ENCODE results near the gene CABLES1.

CABLES1 gene

GRCh38 chr18:23178661-23179081 is 43.4 kb downstream of the CABLES1 start:
- no peak overlapping the region for H3K4me3 ChIP-seq (ENCODE audit: low read depth, low read length, poor library complexity, severe bottlenecking)
- H3K36me3 ChIP-seq (ENCODE audit: insufficient read depth, low read length), result no peaks in the 10 kb centered on the region
- H3K9me2 ChIP-seq (ENCODE audit: low read depth, low read length), result no peaks in the 10 kb centered on the region
- no peaks in the 10 kb centered on the region; the same call in 1 of the 2 replicates for H3K27me3 ChIP-seq (ENCODE audit: insufficient read depth, low read length)
- no peaks in the 10 kb centered on the region for H4K20me1 ChIP-seq (ENCODE audit: insufficient read depth, low read length)
- H3K9me3 ChIP-seq (ENCODE audit: low read length), result no peaks in the 10 kb centered on the region
- no peak overlapping the region for H3K4me2 ChIP-seq (ENCODE audit: low read length)
- H3K9ac ChIP-seq (ENCODE audit: low read length), result no peak overlapping the region
- no peak for TF ChIP-seq CTCF (IDR thresholded peaks at IDR 0.05; ENCODE audit: low read length)
- TF ChIP-seq EZH2 (IDR thresholded peaks at IDR 0.05; ENCODE audit: borderline replicate concordance, low read length), result no peak
- no peaks in the 10 kb centered on the region for H3K79me2 ChIP-seq (ENCODE audit: insufficient read depth, low read length)
- no peak overlapping the region for H2AFZ ChIP-seq (ENCODE audit: low read length)
- no peak overlapping the region for H3K27ac ChIP-seq (ENCODE audit: low read depth, low read length, poor library complexity, severe bottlenecking)
- no peaks in the 10 kb centered on the region for H3F3A ChIP-seq (ENCODE audit: insufficient read depth, low read length)
- peaks cover 10% of the 10 kb centered on the region for H3K4me1 ChIP-seq (ENCODE audit: insufficient read depth, low read length, severe bottlenecking)

GRCh38 chr18:23179416-23179815 is 44.1 kb downstream of the CABLES1 start:
- no peak for TF ChIP-seq EZH2 (IDR thresholded peaks at IDR 0.05; ENCODE audit: borderline replicate concordance, low read length)
- H2AFZ ChIP-seq (ENCODE audit: low read length), result no peak overlapping the region
- no peak overlapping the region for H3K4me2 ChIP-seq (ENCODE audit: low read length)
- no peaks in the 10 kb centered on the region for H3K79me2 ChIP-seq (ENCODE audit: insufficient read depth, low read length)
- H3K9me2 ChIP-seq (ENCODE audit: low read depth, low read length), result no peaks in the 10 kb centered on the region
- no peaks in the 10 kb centered on the region; the same call in 1 of the 2 replicates for H3K27me3 ChIP-seq (ENCODE audit: insufficient read depth, low read length)
- H4K20me1 ChIP-seq (ENCODE audit: insufficient read depth, low read length), result no peaks in the 10 kb centered on the region
- no peaks in the 10 kb centered on the region for H3K9me3 ChIP-seq (ENCODE audit: low read length)
- H3K4me3 ChIP-seq (ENCODE audit: low read depth, low read length, poor library complexity, severe bottlenecking), result no peak overlapping the region
- H3K4me1 ChIP-seq (ENCODE audit: insufficient read depth, low read length, severe bottlenecking), result peaks cover 10% of the 10 kb centered on the region
- H3K27ac ChIP-seq (ENCODE audit: low read depth, low read length, poor library complexity, severe bottlenecking), result no peak overlapping the region
- no peaks in the 10 kb centered on the region for H3F3A ChIP-seq (ENCODE audit: insufficient read depth, low read length)
- no peaks in the 10 kb centered on the region for H3K36me3 ChIP-seq (ENCODE audit: insufficient read depth, low read length)
- H3K9ac ChIP-seq (ENCODE audit: low read length), result no peak overlapping the region

- no peaks in the 10 kb centered on the region for H4K20me1 ChIP-seq (ENCODE audit: insufficient read depth, low read length)
- no peak overlapping the region for H3K27ac ChIP-seq (ENCODE audit: low read depth, low read length, poor library complexity, severe bottlenecking)
- peaks cover 10% of the 10 kb centered on the region for H3K4me1 ChIP-seq (ENCODE audit: insufficient read depth, low read length, severe bottlenecking)
- no peaks in the 10 kb centered on the region; the same call in 1 of the 2 replicates for H3K27me3 ChIP-seq (ENCODE audit: insufficient read depth, low read length)
- H3K9me2 ChIP-seq (ENCODE audit: low read depth, low read length), result no peaks in the 10 kb centered on the region
- no peak overlapping the region for H3K9ac ChIP-seq (ENCODE audit: low read length)
- no peaks in the 10 kb centered on the region for H3K9me3 ChIP-seq (ENCODE audit: low read length)
- no peaks in the 10 kb centered on the region for H3K79me2 ChIP-seq (ENCODE audit: insufficient read depth, low read length)
- no peak overlapping the region for H2AFZ ChIP-seq (ENCODE audit: low read length)
- H3K4me2 ChIP-seq (ENCODE audit: low read length), result no peak overlapping the region
- TF ChIP-seq CTCF (IDR thresholded peaks at IDR 0.05; ENCODE audit: low read length) (no peak), EZH2 (IDR thresholded peaks at IDR 0.05; ENCODE audit: borderline replicate concordance, low read length) (no peak)
- no peaks in the 10 kb centered on the region for H3F3A ChIP-seq (ENCODE audit: insufficient read depth, low read length)
- H3K4me3 ChIP-seq (ENCODE audit: low read depth, low read length, poor library complexity, severe bottlenecking), result no peak overlapping the region
- no peaks in the 10 kb centered on the region for H3K36me3 ChIP-seq (ENCODE audit: insufficient read depth, low read length)
These were observed 46.3 kb downstream of the CABLES1 start for GRCh38 chr18:23181547-23181946.

GRCh38 chr18:23182606-23183005 is 47.3 kb downstream of the CABLES1 start:
- Histone ChIP-seq H3K27ac (ENCODE audit: low read depth, low read length, poor library complexity, severe bottlenecking) (no peak overlapping the region), H3K27me3 (ENCODE audit: insufficient read depth, low read length) (no peaks in the 10 kb centered on the region; the same call in 1 of the 2 replicates), H3K9me3 (ENCODE audit: low read length) (no peaks in the 10 kb centered on the region), H3K4me3 (ENCODE audit: low read depth, low read length, poor library complexity, severe bottlenecking) (no peak overlapping the region), H4K20me1 (ENCODE audit: insufficient read depth, low read length) (no peaks in the 10 kb centered on the region), H3K79me2 (ENCODE audit: insufficient read depth, low read length) (no peaks in the 10 kb centered on the region), H2AFZ (ENCODE audit: low read length) (no peak overlapping the region), H3F3A (ENCODE audit: insufficient read depth, low read length) (no peaks in the 10 kb centered on the region), H3K4me1 (ENCODE audit: insufficient read depth, low read length, severe bottlenecking) (peaks cover 10% of the 10 kb centered on the region), H3K36me3 (ENCODE audit: insufficient read depth, low read length) (no peaks in the 10 kb centered on the region), H3K9me2 (ENCODE audit: low read depth, low read length) (no peaks in the 10 kb centered on the region), H3K9ac (ENCODE audit: low read length) (no peak overlapping the region), H3K4me2 (ENCODE audit: low read length) (no peak overlapping the region)
- no peak for TF ChIP-seq CTCF (IDR thresholded peaks at IDR 0.05; ENCODE audit: low read length)
- TF ChIP-seq EZH2 (IDR thresholded peaks at IDR 0.05; ENCODE audit: borderline replicate concordance, low read length), result no peak

All from OCI-LY1 (cell line).